NCI-H1694 treated with DMSO at 0.1 percent for 48 hours (cell line): ENCODE data around the gene FBLN1.
"Not testable (repeated sequence)": the region's sequence is repeated elsewhere in the genome, so short reads cannot be mapped to it uniquely, and the experiment has no call there.

Experiments
- DNase-seq: peaks from one replicate; lab custom pipeline; 2025; lab: John Stamatoyannopoulos, UW

Gene FBLN1

GRCh38 chr22:45585946-45586540, 83.4 kb downstream of the FBLN1 start:
- no peak for DNase-seq

- DNase-seq, result no peak
Measured at GRCh38 chr22:45586651-45587405, 84.1 kb downstream of the FBLN1 start.

- no peak for DNase-seq
Measured at GRCh38 chr22:45587638-45588505, 85.2 kb downstream of the FBLN1 start.

DNA sequence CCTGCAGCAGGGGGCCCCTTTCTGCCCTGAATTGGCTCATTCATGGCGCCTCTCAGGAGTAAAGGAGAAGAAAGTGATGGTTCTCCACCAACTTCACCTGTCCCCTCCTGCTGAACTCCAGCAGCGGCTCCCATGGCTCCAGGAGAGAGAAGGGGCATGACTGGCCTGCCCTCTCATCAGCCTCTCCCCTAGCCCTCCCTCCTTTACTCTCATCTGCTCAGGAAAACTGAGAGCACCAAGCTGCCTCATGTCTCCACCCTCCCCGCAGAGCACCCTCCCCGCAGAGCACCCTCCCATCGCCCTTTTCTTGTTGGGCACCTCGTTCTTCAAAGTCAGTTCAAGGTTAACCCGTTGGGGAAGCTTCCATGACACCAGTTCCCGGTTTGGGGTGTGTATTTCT, 86.9 kb downstream of the FBLN1 start:
- no peak for DNase-seq

DNA sequence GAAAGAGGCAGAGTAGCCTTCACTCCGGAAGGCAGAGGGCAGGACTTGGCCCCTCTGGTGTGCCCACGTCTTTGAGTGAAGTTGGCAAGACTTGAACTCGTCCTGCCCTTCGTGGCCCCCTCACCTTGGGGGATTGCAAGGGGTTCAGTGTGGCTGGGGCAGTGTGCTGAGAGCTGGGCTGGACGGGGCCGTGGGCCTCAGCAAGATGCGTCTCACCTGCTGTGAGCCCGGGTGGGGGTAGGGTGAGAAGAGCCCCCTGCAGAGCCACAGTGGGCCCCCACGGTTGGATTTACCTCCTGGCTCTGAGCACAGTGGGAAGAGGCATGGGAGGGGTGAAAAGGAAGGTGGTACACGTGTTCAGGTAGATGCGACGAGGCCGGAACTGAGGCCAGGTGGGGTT, 87.6 kb downstream of the FBLN1 start:
- DNase-seq, result no peak

DNA sequence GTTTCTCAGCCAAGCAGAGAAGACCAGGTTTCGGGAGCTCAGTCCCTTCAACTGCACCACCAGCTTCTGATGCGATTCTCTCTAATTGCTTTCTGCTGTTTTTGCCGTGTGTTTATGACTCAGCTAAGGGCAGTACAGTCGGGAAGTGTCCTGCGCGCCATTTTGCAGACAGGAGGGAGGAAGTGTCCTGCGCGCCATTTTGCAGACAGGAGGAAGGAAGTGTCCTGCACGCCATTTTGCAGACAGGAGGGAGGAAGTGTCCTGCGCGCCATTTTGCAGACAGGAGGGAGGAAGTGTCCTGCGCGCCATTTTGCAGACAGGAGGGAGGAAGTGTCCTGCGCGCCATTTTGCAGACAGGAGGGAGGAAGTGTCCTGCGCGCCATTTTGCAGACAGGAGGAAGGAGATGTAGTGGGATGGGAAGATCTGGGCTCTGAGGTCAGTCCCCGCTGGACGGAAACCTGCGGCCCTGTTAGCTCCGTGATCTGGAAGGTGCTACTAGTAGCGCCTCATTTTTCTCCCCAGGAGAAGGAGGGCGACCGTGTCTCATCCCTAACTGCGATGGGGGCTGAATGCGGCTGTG, 89.0 kb downstream of the FBLN1 start:
- not testable (repeated sequence) for DNase-seq

DNA sequence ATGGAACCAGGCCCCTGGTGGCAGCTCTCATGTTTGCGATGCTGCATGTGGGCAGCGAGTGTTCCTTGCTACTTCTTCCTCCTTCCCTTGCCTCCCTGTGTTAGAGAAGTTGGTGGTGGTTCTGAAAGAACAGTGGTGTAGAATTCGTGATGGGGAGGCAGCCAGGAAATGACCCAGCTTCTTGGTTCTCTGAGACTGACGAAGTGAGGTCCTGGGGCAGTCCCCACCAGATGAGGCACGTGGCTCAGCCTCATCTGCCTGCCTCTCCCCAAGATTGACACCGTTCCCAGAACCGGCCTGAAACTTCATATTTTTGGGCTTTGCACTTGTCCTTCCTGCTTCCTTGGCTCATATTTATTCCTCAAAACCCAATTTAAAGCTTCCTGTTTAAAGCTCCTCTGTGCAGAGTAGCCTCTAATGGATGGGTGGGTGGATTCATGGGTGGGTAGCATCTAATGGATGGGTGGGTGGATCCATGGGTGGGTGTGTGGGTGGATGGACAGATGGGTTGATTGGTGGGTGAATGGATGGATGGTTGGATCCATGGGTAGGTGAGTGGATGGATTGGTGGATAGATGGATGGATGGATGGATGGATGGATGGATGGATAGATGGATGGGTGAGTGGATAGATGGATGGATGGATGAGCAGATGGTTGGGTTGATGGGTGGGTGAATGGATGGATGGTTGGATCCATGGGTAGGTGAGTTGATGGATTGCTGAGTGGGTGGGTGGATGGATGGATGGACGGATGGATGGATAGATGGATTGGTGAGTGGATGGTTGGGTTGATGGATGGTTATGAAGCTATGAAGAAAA, 91.6 kb downstream of the FBLN1 start:
- DNase-seq, result no peak

DNA sequence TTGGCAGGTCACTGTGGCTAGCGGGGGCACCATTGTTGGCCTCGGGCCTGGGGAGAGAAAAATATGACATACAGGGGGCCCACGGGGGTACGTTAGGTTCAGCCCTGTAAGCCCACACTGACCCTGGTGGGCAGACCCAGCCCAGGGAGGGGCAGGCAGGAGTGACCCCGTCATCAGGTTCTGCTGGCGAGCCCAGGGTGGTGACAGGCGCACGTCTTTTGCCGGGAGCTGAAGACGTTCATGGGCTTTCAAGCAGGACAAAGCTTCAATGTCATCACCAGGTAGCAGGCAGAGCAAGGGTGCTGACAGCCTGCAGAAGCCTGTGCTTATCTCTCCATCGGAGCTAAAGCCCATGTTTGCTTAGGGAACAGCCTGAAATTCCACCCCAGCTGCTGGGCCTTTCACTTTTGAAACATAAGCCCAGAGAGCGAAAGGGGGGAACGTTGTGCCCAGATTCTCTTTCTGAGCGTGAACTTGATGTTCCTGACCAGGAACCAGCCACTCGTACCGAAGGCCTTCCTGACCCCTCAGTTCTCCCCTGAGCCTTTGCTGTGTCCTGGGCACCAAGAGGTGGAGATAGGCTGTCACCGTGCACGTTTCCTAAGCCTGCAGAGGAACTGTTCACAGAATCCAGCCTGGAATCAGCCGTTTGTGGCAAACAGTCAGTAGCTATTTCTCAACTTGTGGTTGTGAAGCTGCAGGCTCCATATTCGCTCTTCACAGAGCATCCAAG, 94.9 kb downstream of the FBLN1 start:
- DNase-seq, result no peak

DNA sequence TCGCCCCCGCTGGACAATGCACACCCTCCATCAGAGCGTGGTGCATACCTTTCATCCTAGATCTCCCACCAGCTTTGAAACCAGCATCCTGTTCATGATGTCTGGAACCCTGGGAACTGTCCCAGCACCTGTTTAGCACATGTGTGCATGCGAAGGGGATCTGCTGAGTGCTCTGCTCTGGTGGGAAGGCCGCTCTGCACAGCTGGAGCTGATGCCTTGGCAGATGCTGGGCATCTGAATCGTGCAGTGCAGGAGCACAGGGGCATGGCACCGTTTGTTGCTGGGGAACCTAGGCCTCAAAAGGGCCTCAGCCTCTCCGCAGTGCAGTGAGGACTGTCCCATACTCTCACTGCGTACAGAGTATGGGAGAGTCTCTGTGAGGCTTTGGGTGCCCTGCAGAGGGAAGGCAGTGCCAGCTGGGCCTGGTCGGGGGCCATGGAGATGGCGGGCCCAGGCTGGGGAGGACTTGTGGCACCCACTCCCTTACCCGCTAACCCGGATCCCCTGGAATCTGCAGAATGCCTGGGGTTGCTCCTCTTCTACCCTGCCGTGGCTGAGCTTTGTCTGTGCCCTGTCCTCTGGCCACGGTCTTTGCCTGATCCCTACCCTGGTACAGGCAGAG, 96.0 kb downstream of the FBLN1 start:
- DNase-seq, result no peak

DNA sequence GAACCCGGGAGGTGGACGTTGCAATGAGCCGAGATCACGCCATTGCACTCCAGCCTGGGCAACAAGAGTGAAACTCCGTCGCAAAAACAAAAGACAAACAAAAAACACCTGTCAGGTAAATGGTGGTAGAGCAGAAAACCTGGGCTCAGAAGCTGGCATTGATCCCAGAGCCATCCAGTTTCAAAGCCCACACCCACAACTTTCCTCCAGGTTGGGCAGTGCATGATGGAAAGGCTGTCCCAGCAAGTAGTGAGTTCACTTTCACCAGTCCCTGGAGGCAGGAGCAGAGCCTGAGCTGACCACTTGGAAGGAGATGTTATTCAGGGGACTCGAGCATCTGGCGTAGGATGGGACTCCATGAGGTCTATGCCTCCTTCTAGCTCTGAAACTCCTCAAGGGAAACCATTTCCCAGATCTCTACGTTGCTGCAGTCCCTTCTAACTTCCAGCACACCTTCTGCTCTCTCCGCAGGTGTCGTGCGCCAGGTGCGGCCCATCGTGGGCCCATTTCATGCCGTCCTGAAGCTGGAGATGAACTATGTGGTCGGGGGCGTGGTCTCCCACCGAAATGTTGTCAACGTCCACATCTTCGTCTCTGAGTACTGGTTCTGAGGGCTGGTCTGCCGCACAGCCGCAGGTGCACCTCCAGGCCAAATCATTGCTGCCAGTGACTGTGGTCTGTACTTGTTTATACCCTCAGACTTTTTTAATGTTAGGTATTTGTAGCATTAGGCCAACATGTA, 97.3 kb downstream of the FBLN1 start:
- no peak for DNase-seq

DNA sequence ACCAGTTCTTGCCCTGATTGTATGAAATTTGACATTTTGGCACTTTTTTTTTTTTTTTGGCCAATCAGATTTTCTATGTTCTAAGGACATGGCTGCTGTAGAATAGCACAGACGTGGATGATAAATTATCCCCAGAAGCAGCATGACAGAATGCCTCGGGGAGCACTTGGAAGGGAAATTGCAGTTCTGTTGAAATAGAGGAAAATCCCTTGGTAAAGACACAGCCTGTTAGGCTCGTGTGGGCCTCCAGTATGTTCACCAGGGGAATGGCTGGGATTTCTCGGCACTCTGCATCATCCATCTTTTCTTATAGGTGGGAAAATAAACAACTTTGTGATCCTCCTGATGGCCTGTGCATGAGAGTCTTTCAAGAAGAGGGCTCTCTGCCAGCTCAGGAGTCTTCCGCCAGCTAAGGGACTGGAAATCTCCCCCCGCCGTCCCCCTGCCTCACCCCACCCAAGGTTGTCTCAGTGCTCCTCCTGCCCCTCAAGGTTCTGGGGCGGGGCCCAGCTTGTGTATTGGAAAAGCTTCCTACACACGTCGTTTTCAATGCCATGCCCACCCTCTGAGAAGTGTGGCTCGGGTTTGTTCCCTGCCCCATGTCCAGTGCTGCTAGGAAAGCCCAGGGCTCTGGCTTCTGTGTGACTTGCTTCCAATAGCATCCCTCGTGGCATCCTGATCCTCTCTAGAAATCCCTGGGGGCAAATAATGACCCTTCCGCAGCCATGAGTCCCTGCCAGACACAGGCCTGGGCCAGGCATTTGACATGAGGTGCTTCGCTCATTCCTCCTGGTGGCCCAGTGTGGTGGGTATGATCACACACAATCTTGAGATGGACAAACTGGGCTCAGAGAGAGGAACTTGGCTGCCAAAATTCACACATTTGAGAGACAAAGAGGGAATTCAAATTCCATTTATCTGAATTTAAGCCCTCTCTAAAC, 98.4 kb downstream of the FBLN1 start:
- no peak for DNase-seq

DNA sequence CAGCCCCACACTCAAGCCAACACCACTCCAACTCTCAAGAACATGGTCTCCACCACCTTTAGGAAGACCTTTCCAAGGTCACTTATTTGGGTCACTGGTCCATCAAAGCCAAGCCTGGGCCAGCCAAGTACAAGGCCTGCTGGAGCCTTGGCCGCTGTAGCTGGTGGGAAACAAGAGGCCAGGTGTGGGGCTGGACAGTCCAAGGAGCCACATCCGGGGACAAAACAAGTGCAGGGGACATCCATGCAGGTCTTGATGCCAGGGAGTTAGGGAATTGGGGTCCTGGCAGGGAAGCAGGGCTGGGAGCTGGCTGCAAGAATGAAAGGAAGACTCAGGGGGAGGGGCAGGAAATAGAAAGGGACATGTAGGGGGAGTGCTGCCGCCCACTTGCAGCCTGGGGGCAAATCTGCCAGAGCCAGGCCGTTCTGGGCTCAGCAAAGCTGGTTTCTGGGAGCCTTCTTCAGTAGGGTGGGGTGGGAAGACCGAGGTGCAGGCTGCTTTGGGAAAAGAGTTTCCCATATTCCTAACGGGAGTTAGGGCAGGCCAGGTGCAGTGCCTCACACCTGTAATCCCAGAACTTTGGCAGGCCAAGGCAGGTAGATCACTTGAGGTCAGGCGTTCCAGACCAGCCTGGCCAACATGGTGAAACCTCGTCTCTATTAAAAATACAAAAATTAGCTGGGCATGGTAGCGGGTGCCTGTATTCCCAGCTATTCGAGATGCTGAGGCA, 99.5 kb downstream of the FBLN1 start:
- DNase-seq, result no peak

- no peak for DNase-seq
Measured at GRCh38 chr22:45602824-45603595, 100.3 kb downstream of the FBLN1 start.

GRCh38 chr22:45603619-45604018, 100.9 kb downstream of the FBLN1 start:
- no peak for DNase-seq

GRCh38 chr22:45608045-45608444, 105.4 kb downstream of the FBLN1 start:
- DNase-seq, result not testable (repeated sequence)

GRCh38 chr22:45608763-45609180, 106.1 kb downstream of the FBLN1 start:
- DNase-seq, result no peak

- no peak for DNase-seq
Measured at GRCh38 chr22:45612451-45612901, 109.8 kb downstream of the FBLN1 start.
